Muscle layer of colon (tissue), 2 donors: ENCODE data around the gene EFNA1.
A peak's percentile ranks its signal among the peaks of the same experiment; 100 is the strongest.

Experiments
- H3K27ac ChIP-seq: one replicate; pipeline ENCODE4 v1.7.0; 2013; ENCODE audit warnings: low read depth, mild to moderate bottlenecking, low read length, moderate library complexity
- H3K27me3 ChIP-seq, 2 donors: one replicate each; pipeline ENCODE4 v1.7.0; 2013; ENCODE audit warnings: low read length in 2 of 2, mild to moderate bottlenecking in 2 of 2; ENCODE audit not compliant: insufficient read depth in 2 of 2, control insufficient read depth in 1 of 2
- H3K36me3 ChIP-seq: one replicate; pipeline ENCODE4 v1.7.0; 2013; ENCODE audit warnings: mild to moderate bottlenecking, low read length; ENCODE audit not compliant: insufficient read depth
- H3K4me1 ChIP-seq: one replicate; pipeline ENCODE4 v1.7.0; 2013; ENCODE audit warnings: mild to moderate bottlenecking, low read length; ENCODE audit not compliant: insufficient read depth
- H3K4me3 ChIP-seq, 2 donors: one replicate each; pipeline ENCODE4 v1.7.0; 2013; ENCODE audit warnings: low read length in 2 of 2, low read depth in 1 of 2, mild to moderate bottlenecking in 1 of 2, moderate library complexity in 1 of 2
- H3K9ac ChIP-seq: one replicate; pipeline ENCODE4 v1.7.0; 2013; ENCODE audit warnings: low read length
- H3K9me3 ChIP-seq: one replicate; pipeline ENCODE4 v1.7.0; 2013; ENCODE audit warnings: mild to moderate bottlenecking, low read length
- donor health status: abdominal sarcoma.
- donor health status: Adenocarcinoma of cecum.

EFNA1 gene

DNA sequence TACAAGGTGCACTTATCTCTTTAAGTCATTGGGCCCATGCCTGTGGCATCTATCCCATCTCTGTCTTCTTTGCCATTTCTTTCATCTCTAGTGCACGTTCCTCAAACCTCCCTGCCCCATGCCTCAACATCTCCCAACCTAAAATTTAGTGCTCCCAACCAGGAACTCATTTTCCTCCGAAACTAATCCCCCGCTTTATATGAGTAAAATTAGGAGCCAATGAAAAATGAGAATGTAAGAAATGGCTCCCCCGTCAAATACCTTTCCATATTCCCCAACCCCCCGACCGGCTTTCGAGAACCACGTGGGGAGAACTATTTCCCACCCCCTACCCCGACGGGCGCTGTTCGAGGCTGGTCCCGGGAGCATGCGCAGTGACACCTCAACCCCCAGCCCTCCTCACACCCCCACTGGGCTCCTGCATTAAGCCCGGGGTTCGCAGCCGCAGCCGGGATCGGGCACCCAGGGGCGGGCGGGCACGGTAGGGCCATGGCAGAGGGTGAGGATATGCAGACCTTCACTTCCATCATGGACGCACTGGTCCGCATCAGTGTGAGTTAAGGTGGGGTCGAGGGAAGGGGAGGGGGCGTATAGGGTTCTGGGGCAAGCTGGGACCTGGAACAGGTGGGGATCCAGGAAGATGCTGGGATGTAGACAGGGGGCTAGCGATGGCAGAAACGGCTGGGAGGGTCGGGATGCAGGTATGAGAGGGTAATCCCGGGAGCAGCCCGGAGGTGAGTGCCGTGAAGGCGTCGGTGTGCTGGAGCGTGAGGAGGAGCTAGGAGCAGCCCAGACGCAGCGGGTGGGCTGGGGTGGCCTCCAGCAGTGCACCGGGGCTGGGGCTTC is 46.0 kb downstream of the EFNA1 start, which contains the start of gene TRIM46:
Gene TRIM46 (plus strand): TSS at position 372 of the 846 bp plus-strand sequence. CDS start 118 bp downstream, at position 490.
- Histone ChIP-seq H3K4me1 (peaks cover 23% of the 10 kb centered on the region), H3K27ac (peak within 1 kb of the TSS; percentile 76), H3K9me3 (no peaks in the 10 kb centered on the region), H3K9ac (peak within 1 kb of the TSS; percentile 72), H3K27me3 (peaks cover 0 to 23% of the 10 kb centered on the region in 2 donors), H3K4me3 (peak within 1 kb of the TSS; percentile 35 to 90), H3K36me3 (peaks cover 17% of the 10 kb centered on the region)

DNA sequence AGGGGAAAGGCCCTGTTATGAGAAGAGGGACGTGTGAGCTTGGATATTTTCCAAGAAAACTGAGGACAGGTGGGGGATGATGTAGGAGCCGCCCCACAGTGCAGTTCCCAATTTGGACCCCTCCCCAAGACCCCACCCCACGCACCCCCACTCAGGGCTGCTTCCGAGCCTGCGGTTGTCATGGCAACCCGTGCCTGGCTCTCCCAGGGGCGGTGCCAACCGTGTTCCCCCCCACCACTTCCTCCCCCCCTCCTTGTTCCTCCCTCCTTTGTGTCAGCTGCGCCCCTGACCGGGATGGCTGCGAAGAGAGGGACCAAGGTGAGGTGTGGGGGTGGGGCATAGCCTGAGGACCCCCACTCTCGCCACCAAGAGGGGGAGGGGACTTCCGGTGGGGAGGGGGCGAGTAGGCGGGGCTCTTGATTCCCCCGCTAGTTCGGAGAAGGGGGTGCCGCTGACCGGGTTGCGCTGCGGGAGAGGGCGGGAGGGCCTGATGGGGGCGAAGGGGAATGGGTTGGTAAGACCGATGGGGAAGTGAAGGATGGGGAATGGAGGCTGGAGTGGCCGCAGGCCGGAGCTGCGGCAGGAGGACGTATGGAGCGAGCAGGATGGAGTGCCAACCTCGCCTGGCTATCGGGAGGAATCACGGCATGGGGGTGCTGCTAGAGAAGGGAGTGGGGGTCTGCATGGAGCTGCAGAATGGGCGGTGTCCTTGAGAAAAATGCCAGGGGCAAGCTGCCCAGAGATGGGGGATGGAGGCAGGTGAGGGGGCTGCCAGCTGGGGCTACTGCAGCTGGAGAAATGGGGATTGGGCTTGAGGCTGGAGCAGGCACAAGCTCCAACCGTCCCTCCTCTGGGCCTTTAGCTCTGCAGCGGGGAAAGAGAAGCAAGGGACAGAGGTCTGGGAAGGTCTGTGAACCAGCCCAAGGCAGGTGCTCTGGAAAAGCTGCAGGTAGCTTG is 46.9 kb downstream of the EFNA1 start:
- no peak overlapping the region for H3K9ac ChIP-seq
- H3K36me3 ChIP-seq = peaks cover 8% of the 10 kb centered on the region
- peaks cover 0 to 23% of the 10 kb centered on the region in 2 donors for H3K27me3 ChIP-seq
- H3K4me1 ChIP-seq = peaks cover 23% of the 10 kb centered on the region
- no peak overlapping the region for H3K27ac ChIP-seq
- no peaks in the 10 kb centered on the region for H3K9me3 ChIP-seq
- H3K4me3 ChIP-seq = no peak overlapping the region

DNA sequence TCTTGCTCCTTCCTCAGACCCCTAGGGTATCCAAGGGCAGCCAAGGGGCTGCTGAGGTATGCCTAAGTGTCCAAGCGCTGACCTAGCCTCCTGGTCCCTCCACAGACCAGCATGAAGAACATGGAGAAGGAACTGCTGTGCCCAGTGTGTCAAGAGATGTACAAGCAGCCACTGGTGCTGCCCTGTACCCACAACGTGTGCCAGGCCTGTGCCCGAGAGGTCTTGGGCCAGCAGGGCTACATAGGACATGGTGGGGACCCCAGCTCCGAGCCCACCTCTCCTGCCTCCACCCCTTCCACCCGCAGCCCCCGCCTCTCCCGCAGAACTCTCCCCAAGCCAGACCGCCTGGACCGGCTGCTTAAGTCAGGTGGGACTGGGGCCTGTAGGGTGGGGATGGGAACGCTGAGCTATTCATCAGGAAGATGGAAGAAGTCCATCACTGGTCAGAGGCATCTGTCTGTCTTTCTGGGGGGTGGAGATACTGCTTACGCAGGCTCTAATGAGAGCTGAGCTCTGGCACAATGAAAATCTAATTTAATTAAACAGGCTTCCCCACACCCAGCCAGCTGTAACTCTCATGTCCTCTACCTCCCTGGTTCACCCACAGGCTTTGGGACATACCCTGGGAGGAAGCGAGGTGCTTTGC is 47.7 kb downstream of the EFNA1 start:
- Histone ChIP-seq H3K9ac (no peak overlapping the region), H3K27ac (no peak overlapping the region), H3K36me3 (peaks cover under 1% of the 10 kb centered on the region), H3K4me1 (peaks cover 23% of the 10 kb centered on the region), H3K4me3 (no peak overlapping the region), H3K27me3 (peaks cover 0 to 23% of the 10 kb centered on the region in 2 donors), H3K9me3 (no peaks in the 10 kb centered on the region)

DNA sequence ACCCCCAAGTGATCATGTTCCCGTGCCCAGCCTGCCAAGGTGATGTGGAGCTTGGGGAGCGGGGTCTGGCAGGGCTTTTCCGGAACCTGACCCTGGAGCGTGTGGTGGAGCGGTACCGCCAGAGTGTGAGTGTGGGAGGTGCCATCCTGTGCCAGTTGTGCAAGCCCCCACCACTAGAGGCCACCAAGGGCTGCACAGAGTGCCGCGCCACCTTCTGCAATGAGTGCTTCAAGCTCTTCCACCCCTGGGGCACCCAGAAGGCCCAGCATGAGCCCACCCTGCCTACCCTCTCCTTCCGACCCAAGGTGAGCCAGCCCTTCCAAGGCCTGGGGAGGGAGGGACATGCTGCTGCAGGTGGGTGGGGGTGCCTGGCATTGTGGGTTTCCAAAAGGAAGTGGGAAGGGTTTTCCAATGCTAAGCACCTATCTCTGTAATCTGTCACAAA is 48.3 kb downstream of the EFNA1 start:
- Histone ChIP-seq H3K4me1 (peaks cover 23% of the 10 kb centered on the region), H3K36me3 (no peaks in the 10 kb centered on the region), H3K4me3 (no peak overlapping the region), H3K27me3 (peaks cover 0 to 23% of the 10 kb centered on the region in 2 donors), H3K9me3 (no peaks in the 10 kb centered on the region), H3K9ac (no peak overlapping the region), H3K27ac (no peak overlapping the region)

DNA sequence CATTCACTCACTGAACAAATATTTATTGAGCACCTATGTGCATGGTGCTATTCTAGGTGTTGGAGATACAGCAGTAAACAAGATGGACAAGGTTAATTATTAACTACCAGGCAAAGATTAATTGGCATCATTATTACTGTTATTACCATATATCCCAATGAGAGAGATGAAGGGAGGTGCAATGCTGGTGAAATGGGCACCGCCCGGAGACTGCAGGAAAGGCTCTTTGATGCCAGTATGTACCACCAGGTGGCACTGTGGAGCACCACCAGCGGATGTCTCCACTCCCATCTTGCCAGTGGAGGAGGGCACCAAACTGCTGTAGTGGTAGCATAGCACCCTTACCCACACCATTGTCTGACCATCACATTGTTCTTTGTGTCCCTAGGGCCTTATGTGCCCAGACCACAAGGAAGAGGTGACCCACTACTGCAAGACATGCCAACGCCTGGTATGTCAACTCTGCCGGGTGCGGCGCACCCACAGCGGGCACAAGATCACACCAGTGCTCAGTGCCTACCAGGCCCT is 48.9 kb downstream of the EFNA1 start:
- Histone ChIP-seq H3K27ac (no peak overlapping the region), H3K4me3 (peak overlapping the region in 1 of 2 donors; percentile 32), H3K4me1 (peaks cover 23% of the 10 kb centered on the region), H3K9ac (no peak overlapping the region), H3K36me3 (no peaks in the 10 kb centered on the region), H3K9me3 (no peaks in the 10 kb centered on the region), H3K27me3 (peaks cover 0 to 23% of the 10 kb centered on the region in 2 donors)

DNA sequence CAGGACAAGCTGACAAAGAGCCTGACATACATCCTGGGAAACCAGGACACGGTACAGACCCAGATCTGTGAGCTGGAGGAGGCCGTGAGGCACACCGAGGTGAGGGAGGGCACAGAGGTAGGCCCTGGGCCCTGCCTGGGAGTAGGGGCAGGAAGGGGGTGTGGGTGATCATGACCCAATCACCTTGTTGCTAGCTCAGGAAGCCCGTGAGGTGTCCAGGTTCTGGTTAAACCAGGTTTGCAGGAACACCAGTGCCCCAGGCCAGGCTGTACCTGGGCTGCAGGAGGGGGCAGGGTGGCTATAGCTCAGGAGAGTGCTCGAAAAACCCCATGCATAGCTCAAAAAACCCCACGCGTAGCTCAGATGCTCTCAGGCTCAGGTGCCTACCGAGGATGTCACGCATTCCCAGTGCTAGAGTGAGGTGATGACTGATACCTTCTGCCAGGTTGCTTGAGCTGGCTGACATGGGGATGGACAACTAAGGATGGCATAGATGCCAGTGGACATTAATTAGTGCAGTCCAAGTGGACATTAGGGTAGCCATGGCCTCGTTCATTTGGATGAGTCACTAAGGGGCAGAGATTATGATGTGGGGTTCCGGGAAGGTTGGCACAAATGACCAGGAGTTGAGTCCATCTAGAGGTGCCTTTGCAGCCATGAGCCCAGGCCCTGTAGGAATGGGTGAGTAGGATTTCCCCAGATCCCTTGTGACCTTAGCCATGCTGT is 49.7 kb downstream of the EFNA1 start:
- H3K4me3 ChIP-seq = peak overlapping the region in 1 of 2 donors; percentile 32
- H3K9me3 ChIP-seq = no peaks in the 10 kb centered on the region
- no peak overlapping the region for H3K9ac ChIP-seq
- H3K4me1 ChIP-seq = peaks cover 17% of the 10 kb centered on the region
- H3K36me3 ChIP-seq = no peaks in the 10 kb centered on the region
- peaks cover 0 to 23% of the 10 kb centered on the region in 2 donors for H3K27me3 ChIP-seq
- H3K27ac ChIP-seq = no peak overlapping the region

DNA sequence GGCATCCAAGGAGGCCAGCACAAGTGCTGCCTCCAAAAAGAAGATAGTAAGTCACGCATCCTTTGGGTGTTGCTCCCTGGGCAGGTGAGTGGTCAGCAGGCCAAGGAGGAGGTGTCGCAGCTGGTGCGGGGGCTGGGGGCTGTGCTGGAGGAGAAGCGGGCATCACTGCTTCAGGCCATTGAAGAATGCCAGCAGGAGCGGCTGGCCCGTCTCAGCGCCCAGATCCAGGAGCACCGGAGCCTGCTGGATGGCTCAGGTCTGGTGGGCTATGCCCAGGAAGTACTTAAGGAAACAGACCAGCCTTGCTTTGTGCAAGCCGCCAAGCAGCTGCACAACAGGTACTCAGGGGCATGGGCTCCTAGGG is 50.2 kb downstream of the EFNA1 start:
- peaks cover 0 to 23% of the 10 kb centered on the region in 2 donors for H3K27me3 ChIP-seq
- peaks cover 17% of the 10 kb centered on the region for H3K4me1 ChIP-seq
- no peak overlapping the region for H3K9ac ChIP-seq
- no peaks in the 10 kb centered on the region for H3K36me3 ChIP-seq
- no peak overlapping the region for H3K4me3 ChIP-seq
- no peak overlapping the region for H3K27ac ChIP-seq
- H3K9me3 ChIP-seq = no peaks in the 10 kb centered on the region

DNA sequence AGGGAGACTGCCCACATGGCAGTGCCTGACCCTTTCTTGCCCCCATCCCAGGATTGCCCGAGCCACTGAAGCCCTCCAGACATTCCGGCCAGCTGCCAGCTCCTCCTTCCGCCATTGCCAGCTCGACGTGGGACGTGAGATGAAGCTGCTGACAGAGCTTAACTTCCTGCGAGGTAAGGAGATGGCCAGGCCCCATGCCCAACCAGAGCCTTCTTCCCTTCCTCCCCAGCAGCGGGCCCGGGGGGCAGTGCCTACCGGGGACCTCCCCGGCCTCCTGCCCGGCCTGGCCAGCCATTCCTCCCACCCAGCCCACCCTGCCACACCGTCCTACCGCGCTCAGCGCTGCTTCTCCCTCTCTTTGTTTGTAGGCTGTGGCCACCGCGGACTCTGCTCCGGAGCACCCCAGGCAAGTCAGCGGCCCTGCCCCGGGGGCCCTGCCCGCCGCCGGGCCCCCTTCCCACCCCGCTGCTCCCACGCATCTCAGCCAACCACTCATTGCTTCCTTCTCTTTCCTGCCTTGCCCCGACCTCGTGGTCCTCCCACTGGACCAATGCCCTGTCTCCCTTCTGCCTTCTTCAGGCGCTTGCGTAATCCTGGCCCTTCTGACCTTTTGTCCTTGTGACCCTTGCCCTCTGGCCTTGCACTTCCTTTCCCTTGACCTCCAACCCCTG is 50.9 kb downstream of the EFNA1 start:
- peaks cover 0 to 22% of the 10 kb centered on the region in 2 donors for H3K27me3 ChIP-seq
- H3K4me1 ChIP-seq = peaks cover 12% of the 10 kb centered on the region
- no peaks in the 10 kb centered on the region for H3K36me3 ChIP-seq
- H3K27ac ChIP-seq = no peak overlapping the region
- no peaks in the 10 kb centered on the region for H3K9me3 ChIP-seq
- H3K9ac ChIP-seq = no peak overlapping the region
- no peak overlapping the region for H3K4me3 ChIP-seq

DNA sequence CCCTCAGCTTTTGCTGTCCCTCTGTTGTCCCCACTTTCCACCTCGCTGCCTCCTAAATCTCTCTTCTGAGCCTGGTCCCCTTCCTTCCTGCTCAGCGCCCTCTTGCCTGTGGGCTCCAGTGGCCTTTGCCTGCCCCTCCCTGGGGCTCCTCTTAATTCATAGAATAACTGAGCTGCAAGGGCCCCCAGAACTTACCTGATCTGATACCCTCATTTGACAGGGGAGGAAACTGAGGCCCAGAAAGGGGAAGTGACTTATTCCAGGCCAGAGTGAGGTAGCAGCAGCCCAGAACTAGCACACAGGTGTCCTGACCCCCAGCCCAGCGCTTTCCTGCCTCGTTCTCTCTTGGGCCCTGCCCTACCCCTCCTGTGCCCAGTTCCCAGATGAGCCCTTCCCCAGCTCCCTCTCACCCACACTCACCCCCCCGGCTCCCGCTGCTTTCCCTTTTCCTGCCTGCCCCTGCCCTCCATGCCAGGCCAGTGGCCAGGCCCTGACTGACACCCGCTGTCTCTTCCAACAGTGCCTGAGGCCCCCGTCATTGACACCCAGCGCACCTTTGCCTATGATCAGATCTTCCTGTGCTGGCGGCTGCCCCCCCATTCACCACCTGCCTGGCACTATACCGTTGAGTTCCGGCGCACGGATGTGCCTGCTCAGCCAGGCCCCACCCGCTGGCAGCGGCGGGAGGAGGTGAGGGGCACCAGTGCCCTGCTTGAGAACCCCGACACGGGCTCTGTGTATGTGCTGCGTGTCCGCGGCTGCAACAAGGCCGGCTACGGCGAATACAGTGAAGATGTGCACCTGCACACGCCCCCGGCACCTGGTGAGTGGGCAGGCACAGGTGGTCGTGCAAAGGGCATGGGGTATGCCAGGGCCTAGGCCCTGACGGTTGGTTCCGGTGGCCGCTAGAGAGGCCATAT is 51.7 kb downstream of the EFNA1 start:
- peaks cover 0 to 14% of the 10 kb centered on the region in 2 donors for H3K27me3 ChIP-seq
- no peak overlapping the region for H3K4me3 ChIP-seq
- no peaks in the 10 kb centered on the region for H3K36me3 ChIP-seq
- H3K27ac ChIP-seq = no peak overlapping the region
- H3K9me3 ChIP-seq = no peaks in the 10 kb centered on the region
- no peak overlapping the region for H3K9ac ChIP-seq
- H3K4me1 ChIP-seq = peaks cover 11% of the 10 kb centered on the region
